Sigmoid colon (tissue), 7 donors: ENCODE data around the gene PDK2. TPM values are rescaled to one million over a fixed set of nuclear protein-coding genes. Genes with fewer than 3 reads are reported as not detected.

Source experiments
- DNase-seq: peaks from one replicate; pipeline ENCODE4 v3.0.0-alpha.2; 2019
- H3K27ac ChIP-seq, 4 donors: fragments of 200-600 bp; sonication (generic); one replicate each; pipeline ENCODE4 v1.5.1; 2016 to 2019; ENCODE audit warnings: mild to moderate bottlenecking in 1 of 4
- H3K27me3 ChIP-seq, 3 donors: fragments of 200-600 bp; sonication (generic); one replicate each; pipeline ENCODE4 v1.5.1; 2019; ENCODE audit warnings: mild to moderate bottlenecking in 1 of 3
- H3K36me3 ChIP-seq, 4 donors: fragments of 200-600 bp; sonication (generic); one replicate each; pipeline ENCODE4 v1.5.1; 2016 to 2019
- H3K4me1 ChIP-seq, 4 donors: fragments of 200-600 bp; sonication (generic); one replicate each; pipeline ENCODE4 v1.5.1; 2017 to 2019
- H3K4me3 ChIP-seq, 4 donors: fragments of 200-600 bp; sonication (generic); one replicate each; pipeline ENCODE4 v1.5.1; 2017 to 2019; ENCODE audit warnings: mild to moderate bottlenecking in 2 of 4, moderate library complexity in 1 of 4
- H3K9me3 ChIP-seq, 4 donors: fragments of 200-600 bp in 3 of 4; sonication (generic) in 3 of 4; one replicate each; pipeline versions ENCODE4 v1.5.1 to v1.6.1; 2013 to 2019
- CTCF ChIP-seq, 4 experiments: fragments of 450-650 bp in 3 of 4; fragments of 200-600 bp in 1 of 4; IDR thresholded peaks; one replicate each; pipeline ENCODE4 v1.5.1; 2016 to 2019; ENCODE audit warnings: antibody characterized with exemption in 4 of 4, mild to moderate bottlenecking in 3 of 4, moderate library complexity in 2 of 4
- EP300 ChIP-seq, 4 donors: sonication (generic); formaldehyde crosslinking; IDR thresholded peaks; one replicate each; pipeline ENCODE4 v1.6.1; 2017; ENCODE audit warnings: antibody characterized with exemption in 4 of 4
- POLR2A ChIP-seq, 2 donors: fragments of 450-650 bp; IDR thresholded peaks; one replicate each; pipeline ENCODE4 v1.6.1; 2016; ENCODE audit warnings: antibody characterized with exemption in 2 of 2, mild to moderate bottlenecking in 2 of 2, moderate library complexity in 2 of 2
- POLR2AphosphoS5 ChIP-seq, 4 donors: sonication (generic); formaldehyde crosslinking; IDR thresholded peaks; one replicate each; pipeline ENCODE4 v1.6.1; 2017; ENCODE audit warnings: antibody characterized with exemption in 4 of 4
- WGBS, 2 donors: extraction: QIAGEN DNeasy Blood & Tissue Kit; methylation state at CpG; one replicate each; pipeline ENCODE4 v1.1.7; 2013; 5-methylcytosine and 5-hydroxymethylcytosine counted together
- intact Hi-C: fragments of 100-400 bp; cut with DNase I; formaldehyde crosslinking; loops from one replicate; pipeline ENCODE4 v1.15.1; 2023
- polyA plus RNA-seq, 3 donors: library from polyadenylated mRNA; stranded (reverse); fragments of 200-250 nt; gene quantifications; one replicate each; pipeline ENCODE4 v1.2.3, GENCODE V29; 2013
- total RNA-seq, 4 donors: library from RNA; depleted of rRNA; stranded (reverse); fragments of >200 nt; gene quantifications; one replicate each; pipeline ENCODE4 v1.1.0, GENCODE V29; 2016
- donor health status: healthy with polysubstance abuse.
- donor health status: Bipolar disorder and iron deficiency.
- donor health status: healthy.

Gene PDK2
- total and polyA plus RNA-seq, 7 donors = 23.1 to 82.8 (median 43.9) TPM

- no peak for DNase-seq
- Histone ChIP-seq H3K27ac (peak overlapping the region; percentile 89 to 95 (median 92)), H3K36me3 (no peaks in the 10 kb centered on the region), H3K4me1 (peaks cover 0 to 45% (median 41%) of the 10 kb centered on the region in 4 donors), H3K9me3 (no peaks in the 10 kb centered on the region), H3K27me3 (no peaks in the 10 kb centered on the region), H3K4me3 (no peak overlapping the region)
- WGBS, 2 donors = 78 to 91% methylated on average over 8 of the region's 8 CpGs
- no peak for TF ChIP-seq EP300 (IDR thresholded peaks at IDR 0.05)
- TF ChIP-seq POLR2AphosphoS5 (IDR thresholded peaks at IDR 0.05) = no peak
- no peak for TF ChIP-seq POLR2A (IDR thresholded peaks at IDR 0.05)
- TF ChIP-seq CTCF (IDR thresholded peaks at IDR 0.05) = no peak
- intact Hi-C loops = no loop called here
These were observed 60.1 kb downstream of the PDK2 start for GRCh38 chr17:50155115-50155819.

- TF ChIP-seq POLR2A (IDR thresholded peaks at IDR 0.05) (no peak), EP300 (IDR thresholded peaks at IDR 0.05) (no peak), CTCF (IDR thresholded peaks at IDR 0.05) (no peak), POLR2AphosphoS5 (IDR thresholded peaks at IDR 0.05) (no peak)
- Histone ChIP-seq H3K4me3 (no peak overlapping the region), H3K27me3 (no peaks in the 10 kb centered on the region), H3K9me3 (no peaks in the 10 kb centered on the region), H3K4me1 (peaks cover 0 to 40% (median 36%) of the 10 kb centered on the region in 4 donors), H3K36me3 (no peaks in the 10 kb centered on the region), H3K27ac (no peak overlapping the region)
- no peak for DNase-seq
- 63 to 64% methylated on average over 4 of the region's 4 CpGs for WGBS, 2 donors
- intact Hi-C loops = no loop called here
These were observed 62.7 kb downstream of the PDK2 start for GRCh38 chr17:50157891-50158290.

GRCh38 chr17:50161023-50161910 is 66.1 kb downstream of the PDK2 start:
- H3K4me1 ChIP-seq = peaks cover 2 to 37% (median 27%) of the 10 kb centered on the region in 4 donors
- peak overlapping the region; percentile 73 to 80 (median 77) for H3K27ac ChIP-seq
- peak; percentile 96 for DNase-seq
- H3K27me3 ChIP-seq = no peaks in the 10 kb centered on the region
- H3K36me3 ChIP-seq = no peaks in the 10 kb centered on the region
- H3K4me3 ChIP-seq = peak overlapping the region; percentile 48 to 61 (median 52)
- TF ChIP-seq POLR2AphosphoS5 (IDR thresholded peaks at IDR 0.05) (peak; percentile 70 to 93 (median 86)), EP300 (IDR thresholded peaks at IDR 0.05) (no peak), POLR2A (IDR thresholded peaks at IDR 0.05) (peak in 1 of 2 donors; percentile 44), CTCF (IDR thresholded peaks at IDR 0.05) (peak; percentile 84 to 98 (median 90))
- H3K9me3 ChIP-seq = no peaks in the 10 kb centered on the region
- 0 to 1% methylated on average over 53 of the region's 53 CpGs for WGBS, 2 donors
- intact Hi-C loops = loop anchor here (2.0 to 5.0 kb wide), 2 partner anchors 20 to 44 kb away; no protein-coding TSS in a partner anchor

Other genes with a start within 250 kb of the PDK2 start
- gene TAC4, start 247.3 kb upstream of the PDK2 start, total RNA-seq = not detected
- 1 to 10 TPM in 1 of 3 donors, not detected in 2; 3.6 TPM for gene TAC4, start 247.3 kb upstream of the PDK2 start, polyA plus RNA-seq
- gene DLX4, start 126.2 kb upstream of the PDK2 start, total RNA-seq = not detected
- gene DLX4, start 126.2 kb upstream of the PDK2 start, polyA plus RNA-seq = under 1 TPM in 1 of 3 donors, not detected in 2; 0.34 TPM
- under 1 TPM in 1 of 4 donors, not detected in 3; 0.27 TPM for gene DLX3, start 100.1 kb upstream of the PDK2 start, total RNA-seq
- gene DLX3, start 100.1 kb upstream of the PDK2 start, polyA plus RNA-seq = under 1 TPM in 1 of 3 donors, not detected in 2; 0.07 TPM
- 10 to 100 TPM; 19.9 to 54.0 (median 39.5) TPM for gene ITGA3, start 39.2 kb upstream of the PDK2 start, total RNA-seq
- 10 to 100 TPM; 15.6 to 85.1 (median 17.1) TPM for gene ITGA3, start 39.2 kb upstream of the PDK2 start, polyA plus RNA-seq
- gene SAMD14, start 34.8 kb downstream of the PDK2 start, total RNA-seq = 1 to 10 TPM in 1 of 4 donors, under 1 TPM in 3; 0.16 to 2.5 (median 0.63) TPM
- gene SAMD14, start 34.8 kb downstream of the PDK2 start, polyA plus RNA-seq = 1 to 10 TPM in 2 of 3 donors, under 1 TPM in 1; 0.92 to 1.3 (median 1.2) TPM
- gene PPP1R9B, start 55.3 kb downstream of the PDK2 start, total RNA-seq = 10 to 100 TPM; 15.3 to 18.8 (median 16.8) TPM
- gene PPP1R9B, start 55.3 kb downstream of the PDK2 start, polyA plus RNA-seq = 10 to 100 TPM in 2 of 3 donors, 1 to 10 TPM in 1; 9.0 to 38.7 (median 10.9) TPM
- 10 to 100 TPM; 27.3 to 80.1 (median 56.1) TPM for gene SGCA, start 70.7 kb downstream of the PDK2 start, total RNA-seq
- gene SGCA, start 70.7 kb downstream of the PDK2 start, polyA plus RNA-seq = 1 to 10 TPM; 2.5 to 7.2 (median 4.6) TPM
- gene COL1A1, start 106.3 kb downstream of the PDK2 start, total RNA-seq = 100 to 1,000 TPM in 1 of 4 donors, 10 to 100 TPM in 3; 43.6 to 459 (median 71.4) TPM
- 10 to 100 TPM in 2 of 3 donors, 1 to 10 TPM in 1; 7.8 to 96.7 (median 10.2) TPM for gene COL1A1, start 106.3 kb downstream of the PDK2 start, polyA plus RNA-seq
- gene TMEM92, start 179.1 kb downstream of the PDK2 start, total RNA-seq = not detected
- 1 to 10 TPM; 2.5 to 9.7 (median 3.6) TPM for gene TMEM92, start 179.1 kb downstream of the PDK2 start, polyA plus RNA-seq